Measurements from ENCODE around the gene PKDCC. TPM values are rescaled to one million over a fixed set of nuclear protein-coding genes. Genes with fewer than 3 reads are reported as not detected.

PKDCC gene
- total RNA-seq, 4 donors from 2014 or later = 152 to 246 (median 186) TPM

- H3K27ac ChIP-seq = no peak overlapping the region
- ATAC-seq = no peak
- no peaks in the 10 kb centered on the region for H3K36me3 ChIP-seq
- no peaks in the 10 kb centered on the region for H3K27me3 ChIP-seq
- no peak for DNase-seq
- no peaks in the 10 kb centered on the region for H3K9me3 ChIP-seq
- no peaks in the 10 kb centered on the region for H3K4me1 ChIP-seq
- H3K4me3 ChIP-seq = no peak overlapping the region
- intact Hi-C loops (cut with DNase I; ENCODE audit: low total_unique reads) = no loop called here
- in situ Hi-C loops (cut with MboI; ENCODE audit: low sequenced_read_pairs in 4 of 4) = no loop called here
- TF ChIP-seq CTCF (IDR thresholded peaks at IDR 0.05 in 4 of 5, conservative IDR thresholded peaks at IDR 0.05 in 1 of 5) (no peak), POLR2A (IDR thresholded peaks at IDR 0.05) (no peak)
These were observed 46.1 kb upstream of the PKDCC start for GRCh38 chr2:42001711-42002201.

- DNase-seq (no peak), ATAC-seq (no peak)
- no peaks in the 10 kb centered on the region for H3K9me3 ChIP-seq
- TF ChIP-seq POLR2A (IDR thresholded peaks at IDR 0.05) (no peak), CTCF (IDR thresholded peaks at IDR 0.05 in 4 of 5, conservative IDR thresholded peaks at IDR 0.05 in 1 of 5) (no peak)
- H3K27ac ChIP-seq = no peak overlapping the region
- H3K4me1 ChIP-seq = no peaks in the 10 kb centered on the region
- intact Hi-C loops (cut with DNase I; ENCODE audit: low total_unique reads) = no loop called here
- no peaks in the 10 kb centered on the region for H3K36me3 ChIP-seq
- in situ Hi-C loops (cut with MboI; ENCODE audit: low sequenced_read_pairs in 4 of 4) = no loop called here
- H3K4me3 ChIP-seq = no peak overlapping the region
- no peaks in the 10 kb centered on the region for H3K27me3 ChIP-seq
These were observed 40.3 kb upstream of the PKDCC start for GRCh38 chr2:42007551-42007950.

- in situ Hi-C loops (cut with MboI; ENCODE audit: low sequenced_read_pairs in 4 of 4) (no loop called here), intact Hi-C loops (cut with DNase I; ENCODE audit: low total_unique reads) (no loop called here)
- no peak for TF ChIP-seq POLR2A (IDR thresholded peaks at IDR 0.05)
- no peak for TF ChIP-seq CTCF (IDR thresholded peaks at IDR 0.05 in 4 of 5, conservative IDR thresholded peaks at IDR 0.05 in 1 of 5)
- DNase-seq (no peak), ATAC-seq (peak in 1 of 2 donors; percentile 33)
- no peaks in the 10 kb centered on the region for H3K36me3 ChIP-seq
- H3K4me1 ChIP-seq = no peaks in the 10 kb centered on the region
- no peak overlapping the region for H3K27ac ChIP-seq
- no peaks in the 10 kb centered on the region for H3K27me3 ChIP-seq
- no peaks in the 10 kb centered on the region for H3K9me3 ChIP-seq
- H3K4me3 ChIP-seq = no peak overlapping the region
These were observed 39.4 kb upstream of the PKDCC start for GRCh38 chr2:42008241-42008921.

- Histone ChIP-seq H3K4me3 (no peak overlapping the region), H3K9me3 (no peaks in the 10 kb centered on the region), H3K27ac (no peak overlapping the region), H3K27me3 (no peaks in the 10 kb centered on the region), H3K36me3 (no peaks in the 10 kb centered on the region), H3K4me1 (no peaks in the 10 kb centered on the region)
- TF ChIP-seq CTCF (IDR thresholded peaks at IDR 0.05 in 4 of 5, conservative IDR thresholded peaks at IDR 0.05 in 1 of 5) (no peak), POLR2A (IDR thresholded peaks at IDR 0.05) (no peak)
- intact Hi-C loops (cut with DNase I; ENCODE audit: low total_unique reads) (no loop called here), in situ Hi-C loops (cut with MboI; ENCODE audit: low sequenced_read_pairs in 4 of 4) (no loop called here)
- DNase-seq = no peak
- ATAC-seq = no peak
These were observed 37.9 kb upstream of the PKDCC start for GRCh38 chr2:42009657-42010580.
